H1 (cell line): ENCODE measurements around the gene ADGRL3. TPM values are rescaled to one million over a fixed set of nuclear protein-coding genes. Genes with fewer than 3 reads are reported as not detected.

ENCODE experiments used
- CTCF ChIA-PET: fragments of 300-600 bp; sonication (Branson Sonifier 250); formaldehyde crosslinking; loops from one replicate; lab custom pipeline; 2021; ENCODE audit not compliant: partially characterized antibody; lab: Charles Lee
- POLR2A ChIA-PET: fragments of 300-600 bp; sonication (Branson Sonifier 250); formaldehyde crosslinking; loops from one replicate; lab custom pipeline; 2021; ENCODE audit warnings: inconsistent platforms; ENCODE audit not compliant: partially characterized antibody; lab: Charles Lee
- DNase-seq, 2 experiments: peaks; one replicate each; pipeline versions ENCODE4 v3.0.0 to v3.0.0-alpha.2; 2010 to 2022; ENCODE audit warnings: low spot score in 2 of 2, low read depth in 1 of 2, mixed read lengths in 1 of 2
- FAIRE-seq: peaks from 2 replicates; lab custom pipeline; 2011; peaks lifted over from hg19 to GRCh38; lab: Jason Lieb, UNC
- H2AFZ ChIP-seq: 2 replicates; pipeline ENCODE4 v1.8.1; 2012; ENCODE audit warnings: low read length, inconsistent platforms
- H2AK5ac ChIP-seq: 2 replicates; pipeline ENCODE4 v1.6.1; 2013; ENCODE audit warnings: low read depth, low read length
- H2BK120ac ChIP-seq: replicated peaks from 2 replicates; pipeline ENCODE3; 2013; ENCODE audit warnings: low read depth, low read length, inconsistent platforms
- H2BK12ac ChIP-seq: 2 replicates; pipeline ENCODE4 v1.6.1; 2013; ENCODE audit warnings: low read depth, low read length
- H2BK15ac ChIP-seq: 2 replicates; pipeline ENCODE4 v1.6.1; 2013; ENCODE audit warnings: low read length
- H2BK20ac ChIP-seq: 2 replicates; pipeline ENCODE4 v1.6.1; 2013; ENCODE audit warnings: low read length
- H2BK5ac ChIP-seq: 2 replicates; pipeline ENCODE4 v1.6.1; 2013; ENCODE audit warnings: low read depth, low read length
- H3K14ac ChIP-seq: 2 replicates; pipeline ENCODE4 v1.6.1; 2013; ENCODE audit warnings: inconsistent platforms; ENCODE audit not compliant: insufficient read length
- H3K18ac ChIP-seq: 2 replicates; pipeline ENCODE4 v1.6.1; 2013; ENCODE audit warnings: low read length; ENCODE audit errors: extremely low read depth
- H3K23ac ChIP-seq: 2 replicates; pipeline ENCODE4 v1.6.1; 2013; ENCODE audit warnings: inconsistent platforms; ENCODE audit not compliant: insufficient read length
- H3K23me2 ChIP-seq: 2 replicates; pipeline ENCODE4 v1.6.1; 2013; ENCODE audit warnings: low read depth, low read length
- H3K27ac ChIP-seq: 2 replicates; pipeline ENCODE4 v1.6.1; 2011; ENCODE audit warnings: low read depth, low read length, inconsistent platforms
- H3K27me3 ChIP-seq, 4 experiments: replicated peaks in 1 of 4; 1 replicate in 1 of 4; 2 replicates in 3 of 4; pipeline versions ENCODE4 v1.6.1 to v1.8.1; 2011 to 2013; ENCODE audit warnings: low read length in 3 of 4, mild to moderate bottlenecking in 3 of 4, inconsistent platforms in 2 of 4, mixed read lengths in 2 of 4, moderate library complexity in 1 of 4; ENCODE audit not compliant: control insufficient read depth in 3 of 4, insufficient read depth in 3 of 4; ENCODE audit errors: extremely low read depth in 1 of 4
- H3K36me3 ChIP-seq, 4 experiments: 2 replicates each; pipeline versions ENCODE4 v1.6.1 to v1.8.1; 2011 to 2013; ENCODE audit warnings: mild to moderate bottlenecking in 4 of 4, low read length in 3 of 4, moderate library complexity in 2 of 4, control low read depth in 1 of 4, inconsistent platforms in 1 of 4; ENCODE audit not compliant: insufficient read depth in 4 of 4, control insufficient read depth in 2 of 4
- H3K4ac ChIP-seq: replicated peaks from 2 replicates; pipeline ENCODE3; 2013; ENCODE audit warnings: low read length, low read depth, mixed read lengths, inconsistent platforms; ENCODE audit not compliant: insufficient read length
- H3K4me1 ChIP-seq, 4 experiments: replicated peaks in 1 of 4; 1 replicate in 1 of 4; 2 replicates in 3 of 4; pipeline versions ENCODE4 v1.6.1 to v1.8.1; 2011 to 2013; ENCODE audit warnings: low read length in 3 of 4, inconsistent platforms in 2 of 4, mixed read lengths in 1 of 4; ENCODE audit not compliant: insufficient read depth in 4 of 4, control insufficient read depth in 3 of 4
- H3K4me2 ChIP-seq, 2 experiments: 2 replicates each; pipeline versions ENCODE4 v1.6.1 to v1.8.1; 2011 to 2013; ENCODE audit warnings: low read depth in 2 of 2, low read length in 2 of 2, control low read depth in 1 of 2, inconsistent platforms in 1 of 2, mild to moderate bottlenecking in 1 of 2; ENCODE audit not compliant: insufficient read depth in 1 of 2
- H3K4me3 ChIP-seq, 4 experiments: fragments of 200-600, 300-600 bp in 1 of 4; sonication (generic), shearing (Covaris generic), sonication (Bioruptor Twin) in 1 of 4; 2 replicates each; pipeline versions ENCODE4 v1.5.1 to v1.8.1; 2011 to 2016; ENCODE audit warnings: low read length in 4 of 4, low read depth in 3 of 4, control low read depth in 2 of 4, inconsistent platforms in 2 of 4, mild to moderate bottlenecking in 2 of 4, mixed read lengths in 1 of 4, moderate library complexity in 1 of 4; ENCODE audit not compliant: insufficient read depth in 2 of 4; ENCODE audit errors: extremely low read depth in 1 of 4
- H3K56ac ChIP-seq: replicated peaks from 2 replicates; pipeline ENCODE3; 2013; ENCODE audit warnings: low read depth, mild to moderate bottlenecking, mixed read lengths, low read length, inconsistent platforms; ENCODE audit not compliant: insufficient read length
- H3K79me1 ChIP-seq: 2 replicates; pipeline ENCODE4 v1.6.1; 2013; ENCODE audit warnings: low read depth, low read length, control low read depth
- H3K79me2 ChIP-seq, 2 experiments: 2 replicates each; pipeline versions ENCODE4 v1.6.1 to v1.8.1; 2012 to 2013; ENCODE audit warnings: low read length in 2 of 2, mild to moderate bottlenecking in 2 of 2, inconsistent platforms in 1 of 2; ENCODE audit not compliant: insufficient read depth in 2 of 2, control insufficient read depth in 1 of 2
- H3K9ac ChIP-seq, 4 experiments: replicated peaks in 1 of 4; 1 replicate in 1 of 4; 2 replicates in 3 of 4; pipeline versions ENCODE4 v1.6.1 to v1.8.1; 2011 to 2013; ENCODE audit warnings: low read depth in 3 of 4, low read length in 3 of 4, control low read depth in 2 of 4, mild to moderate bottlenecking in 2 of 4, moderate library complexity in 2 of 4, inconsistent platforms in 1 of 4; ENCODE audit errors: extremely low read depth in 1 of 4
- H3K9me3 ChIP-seq, 2 experiments: 2 replicates each; pipeline versions ENCODE4 v1.6.1 to v1.8.1; 2012 to 2013; ENCODE audit warnings: mild to moderate bottlenecking in 2 of 2, moderate library complexity in 2 of 2, control low read depth in 1 of 2, inconsistent platforms in 1 of 2, low read depth in 1 of 2, low read length in 1 of 2, mixed read lengths in 1 of 2; ENCODE audit not compliant: insufficient read depth in 2 of 2
- H4K20me1 ChIP-seq, 2 experiments: replicated peaks in 1 of 2; 2 replicates each; pipeline versions ENCODE3 to v1.8.1; 2011 to 2013; ENCODE audit warnings: inconsistent platforms in 2 of 2, low read length in 2 of 2, mild to moderate bottlenecking in 1 of 2; ENCODE audit not compliant: insufficient read depth in 2 of 2, control insufficient read depth in 1 of 2
- H4K5ac ChIP-seq: 2 replicates; pipeline ENCODE4 v1.6.1; 2013; ENCODE audit warnings: low read length, low read depth, mixed read lengths, inconsistent platforms; ENCODE audit not compliant: insufficient read length
- H4K8ac ChIP-seq: 2 replicates; pipeline ENCODE4 v1.8.0; 2013; ENCODE audit warnings: mild to moderate bottlenecking, moderate library complexity, low read length, inconsistent platforms; ENCODE audit not compliant: insufficient read depth; ENCODE audit errors: extremely low read depth
- H4K91ac ChIP-seq: replicated peaks from 2 replicates; pipeline ENCODE3; 2013; ENCODE audit warnings: low read length, mixed read lengths, inconsistent platforms; ENCODE audit not compliant: insufficient read length
- ASH2L ChIP-seq: fragments of 200-600, 300-600 bp; sonication (generic); IDR thresholded peaks from one replicate; pipeline ENCODE4 v1.7.1; 2017; ENCODE audit warnings: low read length
- BACH1 ChIP-seq: IDR thresholded peaks from 2 replicates; pipeline ENCODE4 v1.6.1; 2012; ENCODE audit warnings: low read length, improper control_type of control experiment
- BRCA1 ChIP-seq: IDR thresholded peaks from 2 replicates; pipeline ENCODE4 v1.6.1; 2012; ENCODE audit warnings: low read depth, low read length, improper control_type of control experiment
- CHD2 ChIP-seq: IDR thresholded peaks from 2 replicates; pipeline ENCODE4 v1.6.1; 2012; ENCODE audit warnings: low read length, improper control_type of control experiment
- CREB1 ChIP-seq: IDR thresholded peaks from 2 replicates; pipeline ENCODE4 v1.6.1; 2012; ENCODE audit warnings: inconsistent platforms
- E2F6 ChIP-seq: IDR thresholded peaks from 2 replicates; pipeline ENCODE4 v1.6.1; 2012; ENCODE audit warnings: inconsistent platforms
- GTF2F1 ChIP-seq: IDR thresholded peaks from 2 replicates; pipeline ENCODE4 v1.6.1; 2012; ENCODE audit warnings: low read depth, low read length, improper control_type of control experiment, borderline replicate concordance
- KDM1A ChIP-seq: fragments of 200-600, 300-600 bp; sonication (generic); IDR thresholded peaks from 2 replicates; pipeline ENCODE4 v1.7.1; 2016; ENCODE audit warnings: mild to moderate bottlenecking, low read length, borderline replicate concordance
- KDM4A ChIP-seq: IDR thresholded peaks from one replicate; pipeline ENCODE4 v1.7.1; 2012; ENCODE audit warnings: low read depth, mild to moderate bottlenecking, moderate library complexity, low read length, inconsistent platforms; ENCODE audit not compliant: severe bottlenecking
- PHF8 ChIP-seq: fragments of 200-600 bp; sonication (generic); conservative IDR thresholded peaks from 2 replicates; pipeline ENCODE4 v1.7.1; 2012; ENCODE audit warnings: low read depth, mild to moderate bottlenecking, inconsistent platforms, low read length, moderate library complexity
- RBBP5 ChIP-seq: IDR thresholded peaks from 2 replicates; pipeline ENCODE4 v1.7.1; 2012; ENCODE audit warnings: low read depth, mild to moderate bottlenecking, inconsistent platforms, low read length, moderate library complexity, borderline replicate concordance
- RFX5 ChIP-seq: IDR thresholded peaks from 2 replicates; pipeline ENCODE4 v1.6.1; 2011; ENCODE audit warnings: low read depth, low read length, improper control_type of control experiment, borderline replicate concordance
- RNF2 ChIP-seq: fragments of 200-900, 300-1000 bp; sonication (generic); IDR thresholded peaks from 2 replicates; pipeline ENCODE4 v1.7.1; 2016; ENCODE audit warnings: borderline replicate concordance, low read depth, mild to moderate bottlenecking, antibody characterized with exemption, low read length; ENCODE audit not compliant: poor library complexity, severe bottlenecking; ENCODE audit errors: missing control alignments
- RXRA ChIP-seq: IDR thresholded peaks from 2 replicates; pipeline ENCODE4 v1.6.1; 2011; ENCODE audit warnings: low read depth, mild to moderate bottlenecking, low read length, moderate library complexity; ENCODE audit not compliant: insufficient read depth
- WGBS, 2 experiments: shearing (Covaris generic) in 1 of 2; methylation state at CpG; one replicate each; pipeline versions ENCODE4 v1.1.6 to v1.1.7; 2013 to 2015; ENCODE audit warnings: low lambda C conversion rate in 2 of 2, mixed read lengths in 2 of 2, inconsistent platforms in 1 of 2, low coverage in 1 of 2, missing lambda C conversion rate in 1 of 2; ENCODE audit not compliant: insufficient replicate concordance in 2 of 2, insufficient coverage in 1 of 2, insufficient read length in 1 of 2; ENCODE audit errors: extremely low coverage in 1 of 2, missing lambda C conversion rate in 1 of 2; 5-methylcytosine and 5-hydroxymethylcytosine counted together
- polyA plus RNA-seq, 7 experiments: library from polyadenylated mRNA; depleted of rRNA in 3 of 7; stranded (reverse) in 5 of 7; unstranded in 2 of 7; fragments of >200 nt in 5 of 7; fragments of 200-250 nt in 2 of 7; gene quantifications; 1 replicate in 5 of 7; 2 replicates in 1 of 7; 4 replicates in 1 of 7; pipeline versions ENCODE4 v1.2.1 to v1.2.3, GENCODE V29; 2011 to 2013; ENCODE audit warnings: missing spikeins in 2 of 7, mixed read lengths in 2 of 7
- total RNA-seq: library from RNA; stranded (reverse); fragmentation: NEBNext Ultra II Directional; extraction: Animal tissue kit (Norgen Biotek cat#: 25700); gene quantifications from 2 replicates; pipeline ENCODE4 v1.2.1, GENCODE V29; 2021

ADGRL3 gene
- total and polyA plus RNA-seq, 2 of the 8 experiments (the other 6 are each of a cell fraction or from before 2014, with no cell fraction given): 6.6 to 13.0 TPM

- Histone ChIP-seq H2BK120ac (no peak overlapping the region), H2BK20ac (no peak overlapping the region), H3K4me2 (no peak overlapping the region), H3K36me3 (0 out of 8 replicates have a peak, but pooled peaks cover 0 to 3% (median 0%) of the 10 kb centered on the region in 4 experiments), H4K91ac (no peak overlapping the region), H3K27ac (no peak overlapping the region), H4K8ac (no peak overlapping the region), H2BK12ac (no peak overlapping the region), H3K56ac (no peak overlapping the region), H2AFZ (no peak overlapping the region), H2AK5ac (no peak overlapping the region), H3K79me1 (no peaks in the 10 kb centered on the region), H3K14ac (no peak overlapping the region), H3K4me1 (no peaks in the 10 kb centered on the region; a peak in 1 of 7 replicates), H4K5ac (no peak overlapping the region), H3K18ac (no peak overlapping the region), H3K27me3 (no peaks in the 10 kb centered on the region), H2BK15ac (no peak overlapping the region), H3K9ac (no peak overlapping the region), H3K4me3 (no peak overlapping the region), H3K9me3 (peaks cover under 1 to 3% of the 10 kb centered on the region in 2 experiments; a peak in 1 of 4 replicates), H2BK5ac (no peak overlapping the region), H3K79me2 (no peaks in the 10 kb centered on the region), H3K4ac (no peak overlapping the region), H4K20me1 (no peaks in the 10 kb centered on the region), H3K23ac (no peak overlapping the region), H3K23me2 (no peaks in the 10 kb centered on the region)
- ChIA-PET CTCF (no interaction called here), POLR2A (interaction anchor here (1.0 kb wide), 1 partner anchor 25 kb away, joined by 3 read pairs; no protein-coding TSS in a partner anchor)
- FAIRE-seq: no peak
- DNase-seq: no peak
- 100% methylated on average over 1 of the region's 1 CpG; no CpG with 5 or more reads in 1 of the 2 experiments for WGBS, 2 experiments
- TF ChIP-seq GTF2F1 (no peak), BACH1 (no peak), PHF8 (no peak), RBBP5 (no peak), KDM1A (no peak), ASH2L (no peak), KDM4A (no peak), RXRA (no peak), BRCA1 (no peak), CHD2 (no peak), RNF2 (no peak), CREB1 (no peak), E2F6 (no peak), RFX5 (no peak)
These were observed 118.3 kb downstream of the ADGRL3 start for GRCh38 chr4:61318431-61318830.
